NOMO-1 treated with DMSO at 0.1 percent for 48 hours (cell line): ENCODE data around the gene ADAM22.

Source experiments
- DNase-seq: peaks from one replicate; lab custom pipeline; 2025; ENCODE audit not compliant: unreplicated experiment; lab: John Stamatoyannopoulos, UW

ADAM22 gene

DNA sequence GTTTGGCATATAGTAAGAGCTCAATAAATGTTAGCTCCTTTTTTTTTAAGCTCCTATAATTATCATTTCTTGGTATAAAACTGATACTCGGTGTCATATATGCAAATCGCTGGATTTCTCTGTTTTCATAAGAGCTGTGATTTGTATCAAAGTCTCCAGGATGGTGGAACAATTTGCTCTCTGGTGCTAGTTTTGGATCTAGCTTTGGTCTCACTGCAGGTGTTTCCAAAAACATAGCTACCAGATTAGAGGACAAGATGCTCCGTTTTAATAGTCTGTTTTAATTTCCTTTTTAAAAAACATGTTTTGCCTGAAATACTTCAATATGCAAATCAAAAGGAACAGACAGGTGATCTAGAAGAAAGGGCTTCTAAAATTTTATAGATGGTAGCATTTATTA lies 25.3 kb downstream of the ADAM22 start:
- DNase-seq: no peak

DNA sequence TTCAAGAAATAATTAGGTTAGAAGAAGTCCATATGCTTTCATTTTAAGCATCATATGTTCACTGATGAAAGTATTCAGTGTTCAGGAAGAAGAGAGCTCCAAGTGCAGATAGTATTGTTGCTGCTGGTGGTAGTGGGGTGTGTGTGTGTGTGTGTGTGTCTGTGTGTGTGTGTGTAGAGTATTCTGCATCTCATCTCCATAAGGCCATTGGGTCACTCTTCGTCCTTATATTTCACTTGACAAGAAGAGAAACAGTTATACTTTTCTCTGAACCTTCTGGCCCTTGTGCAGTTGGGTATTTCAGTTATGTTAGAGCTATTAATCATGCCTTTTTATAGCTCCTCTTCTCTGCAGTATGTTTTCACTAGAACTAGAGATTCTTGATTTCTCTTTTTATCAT lies 26.2 kb downstream of the ADAM22 start:
- no peak for DNase-seq

DNA sequence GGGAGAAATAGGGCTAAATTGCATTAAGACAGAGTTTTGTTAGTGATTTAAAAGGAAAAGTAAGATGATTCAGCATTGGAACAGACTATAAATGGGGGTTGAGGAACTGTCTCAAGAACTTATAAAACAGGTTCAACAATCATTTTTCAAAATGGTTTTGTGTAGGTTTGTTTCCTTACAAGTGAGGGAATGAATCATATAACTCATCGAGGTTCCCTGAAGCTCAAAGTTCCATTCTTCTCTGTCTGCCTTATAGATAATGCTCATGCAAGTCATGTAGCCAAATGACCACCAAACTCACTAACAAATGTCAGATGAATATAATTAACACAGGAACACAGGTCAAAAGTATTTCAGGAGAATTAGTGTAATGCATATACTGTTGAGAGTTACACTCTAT lies 27.7 kb downstream of the ADAM22 start:
- DNase-seq: no peak

GRCh38 chr7:87966271-87966670 lies 32.2 kb downstream of the ADAM22 start:
- no peak for DNase-seq

GRCh38 chr7:87968021-87968420 lies 34.0 kb downstream of the ADAM22 start:
- no peak for DNase-seq

DNA sequence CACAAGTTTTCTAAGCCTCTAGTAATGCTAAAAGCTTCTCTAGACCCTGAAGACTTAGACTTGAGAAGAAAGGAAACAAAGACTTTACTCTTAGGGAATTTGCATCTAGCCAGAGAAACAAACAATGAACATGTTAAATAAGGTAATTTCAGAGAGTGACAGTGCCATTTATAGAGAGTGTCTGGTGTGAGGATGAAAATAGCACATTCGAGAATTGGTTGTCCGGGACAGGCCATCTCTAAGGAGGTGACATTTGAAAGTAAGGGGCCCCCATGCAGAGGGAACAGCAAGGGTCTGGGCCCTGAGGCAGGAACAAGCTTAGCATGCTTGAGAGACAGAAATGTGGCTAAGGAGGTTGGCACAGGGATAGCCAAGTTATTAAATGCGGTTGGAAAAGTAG lies 48.1 kb downstream of the ADAM22 start:
- no peak for DNase-seq

DNA sequence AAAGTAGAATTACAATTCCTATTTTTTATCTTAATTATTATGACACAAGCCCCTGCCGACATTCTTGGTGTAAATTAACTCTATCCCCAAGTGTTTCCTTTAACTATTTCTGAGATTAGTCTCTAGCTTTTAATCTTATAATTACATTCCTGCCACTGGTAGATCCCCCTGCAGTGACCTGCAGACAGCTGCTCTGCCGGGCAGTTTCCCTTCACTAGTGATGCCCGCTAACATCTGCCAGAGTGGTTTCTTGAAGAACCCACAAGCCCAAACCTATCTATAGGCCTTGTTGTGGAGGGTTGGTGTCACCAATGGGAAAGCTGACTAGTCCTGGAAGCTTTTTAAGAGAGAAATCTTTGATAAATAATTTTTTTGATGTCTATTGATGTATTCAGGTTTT lies 50.0 kb downstream of the ADAM22 start:
- no peak for DNase-seq

- DNase-seq: no peak
Measured at GRCh38 chr7:87993269-87993668, 59.2 kb downstream of the ADAM22 start.

- DNase-seq: no peak
Measured at GRCh38 chr7:87999261-87999660, 65.2 kb downstream of the ADAM22 start.

GRCh38 chr7:88001744-88002530 lies 67.9 kb downstream of the ADAM22 start:
- no peak for DNase-seq

DNA sequence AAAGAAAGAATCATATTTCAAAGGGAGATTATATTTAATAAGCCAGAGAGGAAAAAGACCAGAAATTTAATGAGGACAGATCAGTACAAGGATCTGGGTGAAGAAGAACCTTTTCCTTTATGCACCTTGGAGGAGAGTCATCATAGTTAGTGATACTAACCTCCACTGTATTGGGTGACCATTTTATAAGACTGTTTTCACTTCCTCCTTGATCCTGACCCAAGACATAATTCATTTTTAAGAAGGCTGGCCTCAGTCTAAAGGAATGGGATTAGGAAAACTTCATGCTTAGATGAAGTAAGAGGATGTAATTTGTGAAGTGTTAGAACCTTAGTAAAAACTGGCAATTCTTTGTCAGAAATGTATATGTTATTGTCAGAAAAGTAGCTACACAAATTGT lies 68.6 kb downstream of the ADAM22 start:
- DNase-seq: no peak

DNA sequence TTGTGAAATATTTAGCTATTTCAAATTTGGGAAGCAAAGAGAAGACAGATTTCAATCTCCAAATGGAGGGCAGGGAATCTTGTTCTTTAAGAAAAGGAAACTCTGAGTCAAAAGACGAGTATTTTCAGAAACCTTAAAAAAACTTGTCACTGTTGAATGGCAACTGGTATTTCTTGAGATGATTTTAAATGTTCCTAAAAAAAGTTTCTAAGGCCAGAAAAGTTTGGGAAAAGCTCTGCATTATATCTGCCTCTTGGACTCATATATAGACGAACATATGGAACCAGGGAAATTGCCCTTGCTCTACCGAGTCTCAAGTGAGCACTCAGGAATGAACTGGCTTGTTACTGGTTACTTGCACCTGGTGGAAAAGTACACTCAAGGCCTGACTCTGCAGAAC lies 69.5 kb downstream of the ADAM22 start:
- no peak for DNase-seq

- DNase-seq: no peak
Measured at GRCh38 chr7:88005191-88005590, 71.1 kb downstream of the ADAM22 start.

GRCh38 chr7:88009651-88010050 lies 75.6 kb downstream of the ADAM22 start:
- no peak for DNase-seq

- no peak for DNase-seq
Measured at GRCh38 chr7:88012086-88012485, 78.0 kb downstream of the ADAM22 start.

GRCh38 chr7:88013981-88014380 lies 79.9 kb downstream of the ADAM22 start:
- no peak for DNase-seq

DNA sequence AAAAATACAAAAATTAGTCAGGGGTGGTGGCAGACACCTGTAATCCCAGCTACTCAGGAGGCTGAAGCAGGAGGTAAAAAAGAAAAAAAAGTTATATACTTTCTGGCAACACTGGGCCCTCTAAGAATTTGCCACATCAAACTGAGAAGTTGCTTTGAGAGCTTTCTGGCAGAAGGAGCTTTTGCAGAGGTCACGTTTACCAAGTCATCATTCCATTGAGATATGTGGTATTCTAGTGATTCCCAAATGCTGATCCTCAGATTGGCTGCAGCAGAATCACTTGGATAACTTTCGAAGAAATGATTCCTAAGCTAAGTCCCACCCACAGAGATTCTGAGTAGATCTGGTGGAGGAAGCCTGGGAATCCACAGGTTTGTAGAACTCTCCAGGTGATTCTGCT lies 80.5 kb downstream of the ADAM22 start:
- no peak for DNase-seq

- DNase-seq: no peak
Measured at GRCh38 chr7:88015309-88015708, 81.3 kb downstream of the ADAM22 start.

DNA sequence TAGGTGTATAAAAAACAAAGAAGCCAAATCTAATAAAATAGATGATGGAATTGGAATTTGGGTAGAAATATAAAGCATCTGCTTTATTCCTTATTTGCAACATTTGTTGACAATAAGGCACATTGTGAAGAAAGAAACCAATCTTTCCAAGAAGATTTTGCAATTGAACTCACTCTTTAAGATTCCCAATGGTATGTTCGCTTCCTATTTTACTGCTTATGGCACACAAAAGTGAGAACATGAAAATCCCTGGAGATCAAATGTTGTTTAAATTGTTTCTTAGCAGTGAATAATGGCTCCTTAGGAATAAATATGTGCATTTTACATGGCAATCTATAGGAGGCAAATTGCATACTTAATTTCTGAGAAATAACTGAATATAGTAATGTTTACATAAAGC lies 84.5 kb downstream of the ADAM22 start:
- no peak for DNase-seq

DNA sequence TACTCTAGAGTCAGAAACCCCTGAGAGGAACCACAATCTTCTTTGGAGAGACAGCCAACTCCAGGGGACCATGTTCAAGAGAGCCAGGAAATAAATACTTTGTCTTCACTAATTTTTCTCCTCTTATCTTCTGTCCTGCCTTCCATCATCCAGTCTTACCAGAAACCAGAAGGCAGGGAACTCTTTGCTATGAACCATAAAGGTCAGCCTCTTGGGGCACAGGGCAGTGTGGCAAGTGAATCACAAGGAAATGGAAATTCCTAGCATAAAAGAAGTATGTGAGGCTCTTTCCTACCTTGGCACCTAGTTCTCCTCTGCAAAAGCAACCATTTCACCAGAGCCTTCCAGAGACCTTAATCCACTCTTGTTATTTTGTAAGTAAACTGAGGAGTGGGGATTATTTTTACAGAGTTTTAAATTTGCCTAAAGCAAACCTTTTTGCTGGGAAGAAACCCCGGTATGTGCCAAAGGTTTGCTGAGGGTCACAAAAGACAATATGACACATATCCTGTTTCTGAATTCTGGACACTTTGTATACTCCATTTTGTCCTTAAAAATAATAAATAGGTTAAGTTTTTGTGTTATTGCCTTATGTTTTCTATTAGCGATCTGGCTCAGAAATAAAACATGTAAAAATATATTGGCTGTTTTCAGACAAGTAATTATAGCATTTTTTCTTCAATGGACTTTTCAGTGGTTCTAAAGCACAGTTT lies 87.1 kb downstream of the ADAM22 start:
- no peak for DNase-seq

- no peak for DNase-seq
Measured at GRCh38 chr7:88027724-88028123, 93.7 kb downstream of the ADAM22 start.

GRCh38 chr7:88034083-88034695 lies 100.1 kb downstream of the ADAM22 start:
- no peak for DNase-seq
